GM10266 (cell line): ENCODE data around the gene CYSTM1.

Experiments used
- DNase-seq: peaks from one replicate; pipeline ENCODE4 v3.0.0; 2012; ENCODE audit errors: extremely low spot score
- CTCF ChIP-seq: IDR thresholded peaks from 2 replicates; pipeline ENCODE4 v1.5.1; 2012; ENCODE audit warnings: mild to moderate bottlenecking, low read depth; ENCODE audit not compliant: control insufficient read depth, insufficient read depth; ENCODE audit errors: missing control alignments

CYSTM1 gene

DNA sequence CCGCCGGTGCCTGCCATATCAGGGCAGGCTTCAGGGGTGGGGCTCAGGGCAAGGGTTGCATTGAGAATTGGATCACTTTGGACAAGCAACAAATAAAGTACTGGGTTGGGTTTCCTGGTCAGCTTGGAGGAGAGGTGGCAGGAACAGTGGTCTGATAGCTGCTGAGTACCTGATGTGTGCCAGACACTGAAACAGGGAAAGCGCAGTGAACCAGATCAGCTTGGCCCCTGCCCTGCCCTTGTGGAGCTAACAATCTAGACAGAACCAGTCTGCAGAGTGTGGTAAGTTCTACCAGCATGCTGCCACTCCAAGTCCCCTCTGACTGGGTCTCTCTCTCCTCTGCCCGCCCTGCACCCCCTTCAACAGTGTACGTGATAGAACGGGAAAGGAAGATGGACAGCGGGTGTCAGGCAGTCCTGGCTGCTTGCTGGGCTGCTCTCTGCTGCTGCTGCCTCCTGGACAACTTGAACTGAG, 53.4 kb downstream of the CYSTM1 start:
- no peak for TF ChIP-seq CTCF
- no peak for DNase-seq

- DNase-seq, result no peak
Measured at GRCh38 chr5:140230373-140230772, 55.4 kb downstream of the CYSTM1 start.

GRCh38 chr5:140232731-140233130, 57.7 kb downstream of the CYSTM1 start:
- no peak for DNase-seq
- TF ChIP-seq CTCF, result no peak

More at GRCh38 chr5:140230373-140230772, 55.4 kb downstream of the CYSTM1 start:
- no peak for TF ChIP-seq CTCF

GRCh38 chr5:140234377-140234989, 59.5 kb downstream of the CYSTM1 start:
- no peak for TF ChIP-seq CTCF
- no peak for DNase-seq

DNA sequence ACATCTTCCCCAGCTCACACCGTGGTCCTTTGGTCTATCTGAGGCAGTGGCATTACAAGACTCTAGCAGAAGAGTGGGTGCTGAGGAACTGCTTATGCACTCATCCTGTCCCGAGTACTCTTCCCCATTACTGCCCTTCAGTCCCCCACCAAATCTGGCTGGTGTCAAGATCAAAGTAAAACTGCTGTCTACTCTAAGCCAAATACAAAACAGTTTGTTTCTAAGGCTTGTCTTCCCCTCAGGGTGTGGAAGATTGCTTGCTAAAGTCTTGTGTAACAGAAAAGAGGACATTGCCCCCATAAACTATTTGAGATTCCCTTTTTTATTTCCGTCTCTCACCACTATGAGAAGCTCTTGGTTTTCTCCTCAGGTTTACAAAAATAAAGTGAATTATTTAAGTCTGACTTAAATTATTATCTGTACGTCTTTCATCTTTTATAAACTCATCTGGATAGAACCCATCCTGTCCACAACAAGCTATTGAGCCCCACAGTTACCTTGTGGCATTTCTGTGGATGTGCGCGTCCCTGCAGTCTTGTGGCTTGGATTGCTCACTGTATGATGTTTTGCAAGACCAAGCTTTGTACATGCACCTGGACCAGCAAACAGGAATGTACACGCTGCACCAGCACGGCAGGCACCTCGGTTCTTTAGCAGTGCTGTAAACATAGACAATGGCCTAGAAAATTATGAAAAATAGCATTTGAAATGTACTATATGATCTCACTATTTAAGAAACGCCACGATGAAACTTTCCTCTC, 61.0 kb downstream of the CYSTM1 start:
- DNase-seq, result no peak
- no peak for TF ChIP-seq CTCF

DNA sequence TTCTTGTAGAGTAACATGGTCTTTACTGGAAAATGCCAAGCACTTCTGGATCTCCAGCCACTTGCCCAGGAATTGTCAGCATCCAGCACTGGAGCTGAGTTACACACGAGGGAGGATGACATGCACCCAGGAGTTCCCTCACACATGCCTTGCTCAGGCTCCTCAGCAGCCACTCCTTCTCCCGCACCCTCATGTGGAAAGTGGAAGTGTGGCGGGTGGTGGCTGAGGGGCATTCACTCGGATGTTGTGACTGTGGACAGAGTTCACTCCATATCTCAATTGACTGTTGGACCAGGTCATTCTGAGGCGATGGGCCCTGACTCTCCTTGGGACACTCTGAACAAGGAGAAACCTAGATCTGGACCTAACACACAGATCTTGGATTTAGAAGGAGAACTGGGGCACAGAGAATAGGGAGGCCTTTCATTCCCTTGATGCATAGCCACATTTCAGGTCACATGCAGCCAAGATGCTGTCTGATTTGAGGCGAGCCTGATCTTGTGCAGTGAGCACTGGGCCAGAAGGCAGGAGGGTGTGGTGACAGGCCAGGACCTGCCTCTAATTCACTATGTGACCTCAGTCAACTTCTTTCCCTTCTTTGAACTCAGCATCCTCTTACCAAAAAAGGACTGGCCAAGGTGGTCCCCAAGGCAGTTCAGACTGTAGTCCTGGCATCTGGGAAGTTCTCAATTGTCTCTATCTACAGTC, 62.1 kb downstream of the CYSTM1 start:
- DNase-seq, result no peak
- TF ChIP-seq CTCF, result no peak

- DNase-seq, result no peak
- no peak for TF ChIP-seq CTCF
Measured at GRCh38 chr5:140238756-140239155, 63.8 kb downstream of the CYSTM1 start.
